ENCODE data around the gene TNIP3. TPM values are rescaled to one million over a fixed set of nuclear protein-coding genes. Genes with fewer than 3 reads are reported as not detected.

The TNIP3 gene
- total RNA-seq, 5 donors from 2014 or later (not counting 1 experiment from before 2014, with no cell fraction given), result 1.2 to 2.0 (median 1.2) TPM

DNA sequence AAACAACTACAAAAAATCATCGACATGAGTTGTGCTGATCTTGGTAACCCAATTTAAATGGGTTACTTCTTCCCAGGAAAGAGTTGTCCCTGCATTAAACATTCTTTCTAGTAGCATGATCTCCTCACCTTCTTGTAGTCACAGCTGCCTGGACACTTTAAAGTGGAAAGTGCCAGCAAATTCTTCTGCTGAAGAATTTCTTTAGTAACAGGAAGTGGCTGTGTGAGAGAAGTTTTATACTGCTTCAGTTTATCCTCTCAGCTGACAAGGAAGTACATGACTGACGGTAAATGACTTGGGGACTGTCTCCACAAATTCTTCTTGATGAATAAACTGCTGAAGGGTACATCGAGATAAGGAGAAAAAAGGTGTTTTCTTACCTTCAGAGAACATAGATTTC, 18.2 kb upstream of the TNIP3 start:
- no peaks in the 10 kb centered on the region for H3K36me3 ChIP-seq (ENCODE audit: control insufficient read depth in 2 of 2, extremely low read depth in 1 of 2, insufficient read depth in 1 of 2, low read length in 1 of 2)
- DNase-seq (peak in 16 of 35 experiments; percentile 4 to 69 (median 20)), ATAC-seq (replicated peaks in 1 of 4) (peak; percentile 68 to 89 (median 83))
- 0% methylated on average over 1 of the region's 3 CpGs for WGBS (ENCODE audit: insufficient coverage)
- Mint-ChIP-seq H3K9me3 (no peaks in the 10 kb centered on the region), H3K4me3 (peak overlapping the region; percentile 78 to 81 (median 78)), H3K36me3 (no peaks in the 10 kb centered on the region), H3K4me1 (peaks cover 72 to 79% (median 79%) of the 10 kb centered on the region in 3 donors), H3K27ac (peak overlapping the region; percentile 92), H3K27me3 (no peaks in the 10 kb centered on the region)
- ChIA-PET CTCF (interaction anchor here in 1 of 2 donors (0.6 to 2.6 kb wide), 2 partner anchors 10 to 48 kb away, joined by 3 to 17 read pairs; no protein-coding TSS in a partner anchor), POLR2A (interaction anchor here in 1 of 2 donors (0.7 to 1.5 kb wide), 2 partner anchors 72 to 373 kb away, joined by 3 to 4 read pairs; no protein-coding TSS in a partner anchor)
- H3K27me3 ChIP-seq (replicated peaks in 1 of 2; ENCODE audit: control insufficient read depth in 2 of 2, extremely low read depth in 1 of 2, insufficient read depth in 2 of 2, low read length in 1 of 2), result no peaks in the 10 kb centered on the region
- H3K27ac ChIP-seq (ENCODE audit: low read length), result peak overlapping the region; percentile 98
- peak overlapping the region; percentile 45 to 49 for H3K4me3 ChIP-seq (ENCODE audit: control insufficient read depth in 1 of 2, extremely low read depth in 1 of 2, low read length in 1 of 2)
- no peaks in the 10 kb centered on the region for H3K9me3 ChIP-seq
- peaks cover 38 to 54% of the 10 kb centered on the region in 2 experiments for H3K4me1 ChIP-seq (ENCODE audit: control insufficient read depth in 1 of 2, extremely low read depth in 1 of 2, insufficient read depth in 2 of 2, low read length in 2 of 2)

GRCh38 chr4:121181493-121181892, 17.4 kb upstream of the TNIP3 start:
- H3K27ac Mint-ChIP-seq, result peak overlapping the region; percentile 92
- H3K27ac ChIP-seq (ENCODE audit: low read length), result peak overlapping the region; percentile 98
- DNase-seq (peak in 1 of 35 experiments; percentile 35), ATAC-seq (replicated peaks in 1 of 4) (no peak)
- no CpG with 5 or more reads among the region's 1 CpG for WGBS (ENCODE audit: insufficient coverage)
- H3K4me3 Mint-ChIP-seq, result peak overlapping the region; percentile 58 to 78 (median 66)
- H3K9me3 Mint-ChIP-seq, result no peaks in the 10 kb centered on the region
- no peaks in the 10 kb centered on the region for H3K27me3 Mint-ChIP-seq
- H3K4me1 ChIP-seq (ENCODE audit: control insufficient read depth in 1 of 2, extremely low read depth in 1 of 2, insufficient read depth in 2 of 2, low read length in 2 of 2), result peaks cover 38 to 60% of the 10 kb centered on the region in 2 experiments
- ChIA-PET CTCF (interaction anchor here in 1 of 2 donors (2.6 kb wide), 1 partner anchor 11 kb away, joined by 17 read pairs; no protein-coding TSS in a partner anchor), POLR2A (no interaction called here)
- H3K27me3 ChIP-seq (replicated peaks in 1 of 2; ENCODE audit: control insufficient read depth in 2 of 2, extremely low read depth in 1 of 2, insufficient read depth in 2 of 2, low read length in 1 of 2), result no peaks in the 10 kb centered on the region
- H3K36me3 ChIP-seq (ENCODE audit: control insufficient read depth in 2 of 2, extremely low read depth in 1 of 2, insufficient read depth in 1 of 2, low read length in 1 of 2), result no peaks in the 10 kb centered on the region
- peak overlapping the region; percentile 11 to 49 for H3K4me3 ChIP-seq (ENCODE audit: control insufficient read depth in 1 of 2, extremely low read depth in 1 of 2, low read length in 1 of 2)
- no peaks in the 10 kb centered on the region for H3K36me3 Mint-ChIP-seq
- peaks cover 76 to 84% (median 83%) of the 10 kb centered on the region in 3 donors for H3K4me1 Mint-ChIP-seq
- H3K9me3 ChIP-seq, result no peaks in the 10 kb centered on the region

DNA sequence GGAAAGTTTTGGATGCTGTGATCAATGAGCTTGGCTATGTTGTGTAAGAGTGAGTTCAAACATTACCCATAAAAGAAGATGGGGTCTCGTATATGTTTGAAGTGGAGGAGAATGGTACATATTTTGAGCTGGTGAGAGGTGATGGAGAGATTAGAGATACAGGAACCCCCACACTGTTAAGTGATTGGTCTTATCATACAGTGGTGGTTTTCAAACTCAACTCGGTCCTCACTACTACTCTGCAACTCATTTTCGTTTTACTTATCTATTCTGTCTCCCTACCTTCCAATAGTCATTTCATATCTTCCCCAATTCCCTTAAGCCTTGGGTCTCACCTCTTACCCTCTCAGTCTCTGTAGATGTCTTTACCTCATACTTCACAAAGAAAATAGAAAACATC, 16.4 kb upstream of the TNIP3 start:
- Histone ChIP-seq H3K27ac (ENCODE audit: low read length) (peak overlapping the region; percentile 98), H3K4me3 (ENCODE audit: control insufficient read depth in 1 of 2, extremely low read depth in 1 of 2, low read length in 1 of 2) (peak overlapping the region in 1 of 2 donors; percentile 12), H3K9me3 (no peaks in the 10 kb centered on the region), H3K27me3 (replicated peaks in 1 of 2; ENCODE audit: control insufficient read depth in 2 of 2, extremely low read depth in 1 of 2, insufficient read depth in 2 of 2, low read length in 1 of 2) (no peaks in the 10 kb centered on the region), H3K4me1 (ENCODE audit: control insufficient read depth in 1 of 2, extremely low read depth in 1 of 2, insufficient read depth in 2 of 2, low read length in 2 of 2) (peaks cover 35 to 68% of the 10 kb centered on the region in 2 experiments), H3K36me3 (ENCODE audit: control insufficient read depth in 2 of 2, extremely low read depth in 1 of 2, insufficient read depth in 1 of 2, low read length in 1 of 2) (no peaks in the 10 kb centered on the region)
- Mint-ChIP-seq H3K27ac (peak overlapping the region; percentile 92), H3K36me3 (no peaks in the 10 kb centered on the region), H3K9me3 (no peaks in the 10 kb centered on the region), H3K4me1 (peaks cover 84% of the 10 kb centered on the region in 3 donors), H3K4me3 (peak overlapping the region; percentile 58 to 78 (median 66)), H3K27me3 (no peaks in the 10 kb centered on the region)
- ChIA-PET POLR2A (no interaction called here), CTCF (interaction anchor here in 1 of 2 donors (0.6 to 1.3 kb wide), 4 partner anchors 10 to 41 kb away, joined by 3 to 6 read pairs (median 3); no protein-coding TSS in a partner anchor)
- DNase-seq (peak in 1 of 35 experiments; percentile 27), ATAC-seq (replicated peaks in 1 of 4) (peak; percentile 25 to 43 (median 38))
- WGBS (ENCODE audit: insufficient coverage), result 0% methylated on average over 1 of the region's 3 CpGs

DNA sequence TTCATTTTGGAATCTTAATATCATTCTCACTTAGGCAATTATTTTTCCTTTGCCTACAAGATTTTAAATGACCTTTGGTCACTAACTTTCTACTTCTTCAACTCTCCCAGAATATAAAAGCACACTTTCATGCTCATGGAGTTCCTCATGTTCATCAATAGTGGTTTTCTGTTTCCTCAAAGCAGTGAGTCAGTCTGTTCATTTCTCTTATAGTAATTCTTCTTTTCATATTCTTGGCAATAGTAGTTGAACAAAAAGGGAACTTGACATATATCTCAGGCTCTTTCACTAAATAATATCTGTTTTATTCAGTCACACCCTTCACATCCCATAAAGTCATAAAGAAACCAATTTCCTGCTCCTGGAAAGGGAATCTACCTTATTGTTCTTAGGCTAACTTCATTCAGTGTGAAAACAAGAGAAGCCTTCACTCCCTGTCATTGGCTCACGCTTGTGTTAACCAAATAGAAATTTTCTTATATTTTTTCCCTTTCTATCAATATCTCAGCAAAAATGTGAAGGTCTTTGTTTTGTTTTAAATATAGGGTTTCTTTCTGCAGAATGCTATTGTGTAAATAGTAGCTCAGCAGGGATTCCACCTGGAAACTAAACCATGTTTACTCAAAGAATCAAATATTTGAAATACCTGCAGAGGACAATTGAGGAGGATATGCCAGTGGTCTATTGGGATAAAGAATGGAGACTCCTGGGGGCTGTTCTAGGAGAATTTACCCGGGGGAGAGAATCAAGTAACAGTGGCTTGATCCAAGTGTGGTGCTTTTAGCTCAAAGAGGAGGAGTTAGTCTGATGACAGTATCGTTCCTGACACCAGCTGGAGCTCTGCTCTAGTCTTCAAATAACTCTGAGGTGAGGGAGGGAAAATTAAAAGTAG, 13.4 kb upstream of the TNIP3 start:
- DNase-seq (no peak), ATAC-seq (replicated peaks in 1 of 4) (no peak)
- Mint-ChIP-seq H3K4me1 (peaks cover 79 to 82% (median 80%) of the 10 kb centered on the region in 3 donors), H3K36me3 (no peaks in the 10 kb centered on the region), H3K27me3 (no peaks in the 10 kb centered on the region), H3K9me3 (no peaks in the 10 kb centered on the region), H3K27ac (peak overlapping the region; percentile 92), H3K4me3 (peak overlapping the region in 1 of 3 donors; percentile 18)
- 56% methylated on average over 1 of the region's 3 CpGs for WGBS (ENCODE audit: insufficient coverage)
- no peak overlapping the region for H3K27ac ChIP-seq (ENCODE audit: low read length)
- ChIA-PET CTCF (interaction anchor here (0.5 to 2.2 kb wide), 5 partner anchors 11 to 1132 kb away, joined by 3 to 18 read pairs (median 5); no protein-coding TSS in a partner anchor), POLR2A (interaction anchor here in 1 of 2 donors (0.6 to 1.2 kb wide), 2 partner anchors 15 to 226 kb away, joined by 4 read pairs; no protein-coding TSS in a partner anchor)
- H3K9me3 ChIP-seq, result no peaks in the 10 kb centered on the region
- no peaks in the 10 kb centered on the region for H3K27me3 ChIP-seq (replicated peaks in 1 of 2; ENCODE audit: control insufficient read depth in 2 of 2, extremely low read depth in 1 of 2, insufficient read depth in 2 of 2, low read length in 1 of 2)
- no peaks in the 10 kb centered on the region for H3K36me3 ChIP-seq (ENCODE audit: control insufficient read depth in 2 of 2, extremely low read depth in 1 of 2, insufficient read depth in 1 of 2, low read length in 1 of 2)
- H3K4me3 ChIP-seq (ENCODE audit: control insufficient read depth in 1 of 2, extremely low read depth in 1 of 2, low read length in 1 of 2), result no peak overlapping the region
- peaks cover 26 to 62% of the 10 kb centered on the region in 2 experiments for H3K4me1 ChIP-seq (ENCODE audit: control insufficient read depth in 1 of 2, extremely low read depth in 1 of 2, insufficient read depth in 2 of 2, low read length in 2 of 2)

- ChIA-PET POLR2A (interaction anchor here (0.6 to 0.9 kb wide), 4 partner anchors 11 to 176 kb away, joined by 3 to 4 read pairs (median 3); no protein-coding TSS in a partner anchor), CTCF (interaction anchor here (0.5 to 1.7 kb wide), 5 partner anchors 11 to 557 kb away, joined by 3 to 5 read pairs (median 3); no protein-coding TSS in a partner anchor)
- Mint-ChIP-seq H3K4me1 (peaks cover 74 to 79% (median 78%) of the 10 kb centered on the region in 3 donors), H3K9me3 (no peaks in the 10 kb centered on the region), H3K4me3 (peak overlapping the region in 1 of 3 donors; percentile 52), H3K27me3 (no peaks in the 10 kb centered on the region), H3K27ac (peak overlapping the region in 1 of 2 donors; percentile 56), H3K36me3 (no peaks in the 10 kb centered on the region)
- Histone ChIP-seq H3K27me3 (replicated peaks in 1 of 2; ENCODE audit: control insufficient read depth in 2 of 2, extremely low read depth in 1 of 2, insufficient read depth in 2 of 2, low read length in 1 of 2) (no peaks in the 10 kb centered on the region), H3K9me3 (no peaks in the 10 kb centered on the region), H3K36me3 (ENCODE audit: control insufficient read depth in 2 of 2, extremely low read depth in 1 of 2, insufficient read depth in 1 of 2, low read length in 1 of 2) (no peaks in the 10 kb centered on the region), H3K4me1 (ENCODE audit: control insufficient read depth in 1 of 2, extremely low read depth in 1 of 2, insufficient read depth in 2 of 2, low read length in 2 of 2) (peaks cover 25 to 58% of the 10 kb centered on the region in 2 experiments), H3K4me3 (ENCODE audit: control insufficient read depth in 1 of 2, extremely low read depth in 1 of 2, low read length in 1 of 2) (no peak overlapping the region), H3K27ac (ENCODE audit: low read length) (no peak overlapping the region)
- 100% methylated on average over 2 of the region's 3 CpGs for WGBS (ENCODE audit: insufficient coverage)
- ATAC-seq (replicated peaks in 1 of 4), result peak in 1 of 4 experiments; percentile 34
- DNase-seq, result no peak
These were observed 12.2 kb upstream of the TNIP3 start for GRCh38 chr4:121176082-121176934.

All from T-cell (primary cell).